Body of pancreas (tissue), 4 donors: ENCODE results near the gene NLGN2. TPM values are rescaled to one million over a fixed set of nuclear protein-coding genes. Genes with fewer than 3 reads are reported as not detected.

Source experiments
- ATAC-seq: fragments of 150-250 bp; one replicate; pipeline ENCODE4 v1.9.1; 2016
- DNase-seq, 4 donors: peaks; one replicate each; pipeline ENCODE4 v3.0.0-alpha.2; 2019
- H3K27ac ChIP-seq, 4 donors: fragments of 200-600 bp; sonication (generic); 1 replicate in 3 of 4; 2 replicates in 1 of 4; pipeline versions ENCODE4 v1.5.1 to v1.6.1; 2016 to 2019; ENCODE audit warnings: mild to moderate bottlenecking in 1 of 4, mixed read lengths in 1 of 4, moderate library complexity in 1 of 4
- H3K27me3 ChIP-seq, 2 donors: fragments of 200-600 bp; sonication (generic); one replicate each; pipeline ENCODE4 v1.6.0; 2016; ENCODE audit warnings: mild to moderate bottlenecking in 1 of 2
- H3K36me3 ChIP-seq, 2 donors: fragments of 200-600 bp; sonication (generic); replicated peaks in 1 of 2; 2 replicates each; pipeline ENCODE4 v1.5.1; 2016; ENCODE audit warnings: low read depth in 2 of 2; ENCODE audit not compliant: insufficient read depth in 1 of 2
- H3K4me1 ChIP-seq: fragments of 200-600 bp; sonication (generic); one replicate; pipeline ENCODE4 v1.6.0; 2016
- H3K4me3 ChIP-seq, 2 donors: fragments of 200-600 bp; sonication (generic); 1 replicate in 1 of 2; 2 replicates in 1 of 2; pipeline ENCODE4 v1.5.1; 2016 to 2019
- H3K9me3 ChIP-seq, 3 donors: fragments of 200-600 bp; sonication (generic); 1 replicate in 2 of 3; 2 replicates in 1 of 3; pipeline ENCODE4 v1.5.1; 2016
- CTCF ChIP-seq, 7 experiments: fragments of 450-650 bp in 4 of 7; fragments of 200-600 bp in 3 of 7; sonication (generic) in 3 of 7; IDR thresholded peaks; one replicate each; pipeline ENCODE4 v1.5.1; 2016 to 2019; ENCODE audit warnings: antibody characterized with exemption in 7 of 7
- POLR2A ChIP-seq, 3 donors: fragments of 450-650 bp; IDR thresholded peaks; one replicate each; pipeline ENCODE4 v1.6.1; 2016; ENCODE audit warnings: antibody characterized with exemption in 3 of 3, mild to moderate bottlenecking in 2 of 3
- WGBS, 2 donors: methylation state at CpG; one replicate each; pipeline ENCODE4 v1.1.5; 2017; 5-methylcytosine and 5-hydroxymethylcytosine counted together
- intact Hi-C: fragments of 100-400 bp; cut with DNase I; formaldehyde crosslinking; loops from one replicate; pipeline ENCODE4 v1.15.1; 2023
- total RNA-seq, 2 donors: library from RNA; depleted of rRNA; stranded (reverse); fragments of >200 nt; gene quantifications; one replicate each; pipeline ENCODE4 v1.1.0, GENCODE V29; 2016

NLGN2 gene
- total RNA-seq, 2 donors from 2014 or later: 5.2 to 6.3 TPM

GRCh38 chr17:7460850-7461660 is 53.4 kb downstream of the NLGN2 start:
- DNase-seq (no peak), ATAC-seq (no peak)
- H3K36me3 ChIP-seq: peaks cover 0 to 7% of the 10 kb centered on the region in 2 donors
- H3K4me3 ChIP-seq: no peak overlapping the region
- no peak overlapping the region for H3K27ac ChIP-seq
- H3K27me3 ChIP-seq: no peaks in the 10 kb centered on the region
- peaks cover 15% of the 10 kb centered on the region for H3K4me1 ChIP-seq
- H3K9me3 ChIP-seq: no peaks in the 10 kb centered on the region
- intact Hi-C loops: no loop called here
- no peak for TF ChIP-seq CTCF (IDR thresholded peaks at IDR 0.05)
- no peak for TF ChIP-seq POLR2A (IDR thresholded peaks at IDR 0.05)
- 94 to 96% methylated on average over 7 of the region's 7 CpGs for WGBS, 2 donors

GRCh38 chr17:7462474-7463371 is 55.1 kb downstream of the NLGN2 start:
- Histone ChIP-seq H3K9me3 (no peaks in the 10 kb centered on the region), H3K4me1 (peaks cover 19% of the 10 kb centered on the region), H3K36me3 (peaks cover 0 to 7% of the 10 kb centered on the region in 2 donors), H3K27ac (no peak overlapping the region), H3K27me3 (no peaks in the 10 kb centered on the region), H3K4me3 (no peak overlapping the region)
- 91 to 97% methylated on average over 24 to 31 of the region's 44 CpGs for WGBS, 2 donors
- ATAC-seq (no peak), DNase-seq (no peak)
- intact Hi-C loops: no loop called here
- TF ChIP-seq CTCF (IDR thresholded peaks at IDR 0.05): no peak
- TF ChIP-seq POLR2A (IDR thresholded peaks at IDR 0.05): no peak

- Histone ChIP-seq H3K27me3 (no peaks in the 10 kb centered on the region), H3K4me1 (peaks cover 24% of the 10 kb centered on the region), H3K36me3 (peaks cover 0 to 7% of the 10 kb centered on the region in 2 donors), H3K4me3 (no peak overlapping the region), H3K27ac (no peak overlapping the region), H3K9me3 (no peaks in the 10 kb centered on the region)
- no peak for DNase-seq
- ATAC-seq: no peak
- TF ChIP-seq CTCF (IDR thresholded peaks at IDR 0.05) (no peak), POLR2A (IDR thresholded peaks at IDR 0.05) (no peak)
- 85 to 90% methylated on average over 8 to 14 of the region's 14 CpGs for WGBS, 2 donors
- intact Hi-C loops: no loop called here
These were observed 55.8 kb downstream of the NLGN2 start for GRCh38 chr17:7463372-7463846.

GRCh38 chr17:7464081-7464480 is 56.4 kb downstream of the NLGN2 start:
- peaks cover 0 to 7% of the 10 kb centered on the region in 2 donors for H3K36me3 ChIP-seq
- H3K4me1 ChIP-seq: peaks cover 30% of the 10 kb centered on the region
- H3K4me3 ChIP-seq: no peak overlapping the region
- WGBS, 2 donors: 94 to 96% methylated on average over 7 to 9 of the region's 9 CpGs
- intact Hi-C loops: no loop called here
- no peak for ATAC-seq
- no peak overlapping the region for H3K27ac ChIP-seq
- DNase-seq: no peak
- TF ChIP-seq POLR2A (IDR thresholded peaks at IDR 0.05): no peak
- no peak for TF ChIP-seq CTCF (IDR thresholded peaks at IDR 0.05)
- no peaks in the 10 kb centered on the region for H3K9me3 ChIP-seq
- no peaks in the 10 kb centered on the region for H3K27me3 ChIP-seq
